HepG2 (cell line): ENCODE data around the gene ARHGAP22. TPM values are rescaled to one million over a fixed set of nuclear protein-coding genes. Genes with fewer than 3 reads are reported as not detected.

Source experiments
- ATAC-seq: fragments of 200-7000 bp; cut with Tn5 transposase; 3 replicates; pipeline ENCODE4 v1.9.1; 2020; ENCODE audit warnings: mild to moderate bottlenecking, moderate library complexity
- BruUV-seq: library from RNA; stranded (reverse); fragments of 400-500 nt; replicated peaks from 2 replicates; lab custom pipeline; 2021; lab: Mats Ljungman, UMichigan
- CTCF ChIA-PET: fragments of 300-600 bp; formaldehyde crosslinking; extraction: SDS; loops from one replicate; lab custom pipeline; 2021; ENCODE audit warnings: low total read pairs, inconsistent platforms, low intra/inter-chr PET ratio; lab: Yijun Ruan, JAX
- POLR2A ChIA-PET: fragments of 350-600 bp; sonication (Branson Sonifier 250); formaldehyde crosslinking; loops from one replicate; lab custom pipeline; 2020; ENCODE audit warnings: antibody characterized with exemption, inconsistent platforms; lab: Yijun Ruan, JAX
- DNase-seq: peaks from one replicate; pipeline ENCODE4 v3.0.0-alpha.2; 2015; ENCODE audit warnings: low spot score
- FAIRE-seq: peaks from 3 replicates; lab custom pipeline; 2011; peaks lifted over from hg19 to GRCh38; lab: Jason Lieb, UNC
- H2AFZ ChIP-seq: one replicate; pipeline ENCODE4 v1.6.1; 2011; ENCODE audit warnings: low read length, inconsistent platforms
- H3K27ac ChIP-seq: fragments of 300-600 bp; 3 replicates; pipeline ENCODE4 v1.8.0; 2011; ENCODE audit warnings: mixed run types, mild to moderate bottlenecking, mixed read lengths, low read length, inconsistent platforms; ENCODE audit not compliant: insufficient read depth; ENCODE audit errors: extremely low read length
- H3K27me3 ChIP-seq, 2 experiments: fragments of 200-600 bp in 1 of 2; 2 replicates in 1 of 2; 3 replicates in 1 of 2; pipeline versions ENCODE4 v1.6.0 to v1.8.0; 2011; ENCODE audit warnings: low read length in 2 of 2, mild to moderate bottlenecking in 2 of 2, moderate library complexity in 2 of 2, inconsistent platforms in 1 of 2; ENCODE audit not compliant: insufficient read depth in 2 of 2, control insufficient read depth in 1 of 2
- H3K36me3 ChIP-seq, 2 experiments: fragments of 200-600 bp in 1 of 2; replicated peaks in 1 of 2; 2 replicates in 1 of 2; 3 replicates in 1 of 2; pipeline versions ENCODE4 v1.5.1 to v1.8.0; 2011; ENCODE audit warnings: low read length in 2 of 2, inconsistent platforms in 1 of 2; ENCODE audit not compliant: insufficient read depth in 2 of 2, control insufficient read depth in 1 of 2
- H3K4me1 ChIP-seq: 2 replicates; pipeline ENCODE4 v1.5.1; 2012; ENCODE audit warnings: low read length, inconsistent platforms; ENCODE audit not compliant: insufficient read depth
- H3K4me2 ChIP-seq: 2 replicates; pipeline ENCODE4 v1.6.0; 2011; ENCODE audit warnings: low read depth, low read length, inconsistent platforms
- H3K4me3 ChIP-seq, 3 experiments: fragments of 200-600 bp in 1 of 3; sonication (generic), shearing (Covaris generic) in 1 of 3; replicated peaks in 1 of 3; 2 replicates each; pipeline ENCODE4 v1.5.1; 2011 to 2016; ENCODE audit warnings: low read length in 3 of 3, inconsistent platforms in 2 of 3, low read depth in 2 of 3, mild to moderate bottlenecking in 2 of 3, control low read depth in 1 of 3, mixed read lengths in 1 of 3; ENCODE audit not compliant: insufficient read depth in 1 of 3
- H3K79me2 ChIP-seq: one replicate; pipeline ENCODE4 v1.6.1; 2011; ENCODE audit warnings: low read length, inconsistent platforms; ENCODE audit not compliant: insufficient read depth
- H3K9ac ChIP-seq: 2 replicates; pipeline ENCODE4 v1.6.0; 2011; ENCODE audit warnings: mild to moderate bottlenecking, low read depth, low read length, inconsistent platforms; ENCODE audit not compliant: insufficient read depth
- H3K9me3 ChIP-seq: 2 replicates; pipeline ENCODE4 v1.5.1; 2012; ENCODE audit warnings: mild to moderate bottlenecking, low read length
- H4K20me1 ChIP-seq: 2 replicates; pipeline ENCODE4 v1.6.0; 2011; ENCODE audit warnings: inconsistent platforms, mild to moderate bottlenecking, low read length, moderate library complexity; ENCODE audit not compliant: insufficient read depth
- E2F5 ChIP-seq: sonication (generic); formaldehyde crosslinking; conservative IDR thresholded peaks from 2 replicates; pipeline ENCODE4 v1.4.0; 2020; ENCODE audit warnings: missing genetic modification reagents
- NR0B2 ChIP-seq: sonication (generic); formaldehyde crosslinking; IDR thresholded peaks from 2 replicates; pipeline ENCODE4 v1.4.0; 2020; ENCODE audit warnings: mild to moderate bottlenecking, missing genetic modification reagents
- PHF8 ChIP-seq: sonication (generic); formaldehyde crosslinking; IDR thresholded peaks from 2 replicates; pipeline ENCODE4 v1.5.0; 2020; ENCODE audit warnings: missing genetic modification reagents
- SP1 ChIP-seq, 2 experiments: fragments of 450-650 bp in 1 of 2; sonication (generic) in 1 of 2; formaldehyde crosslinking in 1 of 2; IDR thresholded peaks; 2 replicates each; pipeline versions ENCODE4 v1.4.0 to v1.6.1; 2016 to 2020; ENCODE audit warnings: missing genetic modification reagents in 1 of 2
- SRY ChIP-seq: sonication (generic); formaldehyde crosslinking; IDR thresholded peaks from 2 replicates; pipeline ENCODE4 v1.8.0; 2022; ENCODE audit warnings: mild to moderate bottlenecking, missing genetic modification reagents
- TCF7 ChIP-seq: sonication (generic); IDR thresholded peaks from 2 replicates; pipeline ENCODE4 v1.6.1; 2016; ENCODE audit warnings: antibody characterized with exemption, low read depth
- TSC22D2 ChIP-seq: sonication (generic); formaldehyde crosslinking; IDR thresholded peaks from 2 replicates; pipeline ENCODE4 v1.5.1; 2020; ENCODE audit warnings: missing genetic modification reagents, mild to moderate bottlenecking, borderline replicate concordance
- ZFP82 ChIP-seq: sonication (generic); formaldehyde crosslinking; IDR thresholded peaks from 2 replicates; pipeline ENCODE4 v1.5.1; 2020; ENCODE audit warnings: mild to moderate bottlenecking, missing genetic modification reagents, borderline replicate concordance
- ZKSCAN1 ChIP-seq: fragments of 150-350 bp; IDR thresholded peaks from 2 replicates; pipeline ENCODE4 v1.6.1; 2014; ENCODE audit warnings: low read length
- ZNF335 ChIP-seq: sonication (generic); formaldehyde crosslinking; IDR thresholded peaks from 2 replicates; pipeline ENCODE4 v1.4.0; 2020; ENCODE audit warnings: missing genetic modification reagents
- WGBS: methylation state at CpG from one replicate; pipeline ENCODE4 v1.1.6; 2017; ENCODE audit warnings: low lambda C conversion rate; 5-methylcytosine and 5-hydroxymethylcytosine counted together
- in situ Hi-C: cut with HindIII; loops from 2 replicates; pipeline ENCODE4 v1.10.0; 2017; ENCODE audit warnings: low pct_unique_long_range_greater_than_20kb; ENCODE audit not compliant: extremely low pct_ligation_motif_present
- intact Hi-C: fragments of 100-400 bp; cut with micrococcal nuclease; formaldehyde crosslinking; loops from one replicate; pipeline ENCODE4 v1.10.0; 2022; ENCODE audit not compliant: unreplicated experiment
- polyA plus RNA-seq, 8 experiments: library from polyadenylated mRNA; depleted of rRNA in 3 of 8; stranded (reverse) in 7 of 8; unstranded in 1 of 8; fragments of >200 nt; fragmentation: Illumina TruSeq in 4 of 8; extraction: Trizol in 4 of 8; gene quantifications; 2 replicates each; pipeline versions ENCODE4 v1.2.1 to v1.2.3, GENCODE V29; 2011 to 2016; ENCODE audit warnings: low read depth in 4 of 8, missing spikeins in 1 of 8, mixed read lengths in 1 of 8; ENCODE audit not compliant: insufficient read depth in 1 of 8
- total RNA-seq, 5 experiments: library from RNA; depleted of rRNA; stranded (reverse); fragments of >200 nt; fragmentation: Illumina TruSeq; extraction: Trizol; gene quantifications; 2 replicates each; pipeline ENCODE4 v1.2.3, GENCODE V29; 2016; ENCODE audit warnings: low read depth in 1 of 5

Gene ARHGAP22
- total and polyA plus RNA-seq, 2 of the 13 experiments (the other 11 are each of a cell fraction or from before 2014, with no cell fraction given): 0.08 to 0.38 TPM

GRCh38 chr10:48603421-48604038 lies 1.3 kb downstream of the ARHGAP22 start:
- Histone ChIP-seq H3K79me2 (no peaks in the 10 kb centered on the region), H3K36me3 (no peaks in the 10 kb centered on the region), H2AFZ (no peak overlapping the region), H3K4me2 (no peak overlapping the region), H3K27me3 (peaks cover 0 to 10% of the 10 kb centered on the region in 2 experiments; a peak in 1 of 5 replicates), H3K27ac (no peak overlapping the region), H4K20me1 (no peaks in the 10 kb centered on the region), H3K9ac (no peak overlapping the region), H3K9me3 (no peaks in the 10 kb centered on the region), H3K4me1 (no peaks in the 10 kb centered on the region), H3K4me3 (no peak overlapping the region)
- POLR2A ChIA-PET: no interaction called here
- ATAC-seq: no peak
- FAIRE-seq: no peak
- no peak for DNase-seq
- intact Hi-C loops (no loop called here), in situ Hi-C loops (no loop called here)
- CTCF ChIA-PET: no interaction called here
- TF ChIP-seq E2F5 (CRISPR knock-in tag) (no peak), SP1 (IDR thresholded peaks at IDR 0.05) (no peak), SP1 (CRISPR knock-in tag; IDR thresholded peaks at IDR 0.05) (no peak), SRY (CRISPR knock-in tag) (no peak), ZFP82 (CRISPR knock-in tag) (no peak), ZKSCAN1 (no peak), TSC22D2 (CRISPR knock-in tag) (no peak), ZNF335 (no peak), NR0B2 (CRISPR knock-in tag) (no peak), TCF7 (no peak), PHF8 (CRISPR knock-in tag) (no peak)
- BruUV-seq: no TSS peak
- WGBS: 0% methylated on average over 2 of the region's 4 CpGs
